NCI-H146 treated with DMSO at 0.1 percent for 48 hours (cell line): ENCODE data around the gene CDHR1.

Source experiments
- DNase-seq: peaks from one replicate; lab custom pipeline; 2025; ENCODE audit not compliant: unreplicated experiment; lab: John Stamatoyannopoulos, UW

The CDHR1 gene

GRCh38 chr10:84226616-84227015 lies 32.3 kb downstream of the CDHR1 start:
- no peak for DNase-seq

GRCh38 chr10:84227810-84228209 lies 33.5 kb downstream of the CDHR1 start:
- no peak for DNase-seq

- no peak for DNase-seq
These were observed 36.0 kb downstream of the CDHR1 start for GRCh38 chr10:84230359-84230758.

GRCh38 chr10:84232376-84232775 lies 38.0 kb downstream of the CDHR1 start:
- no peak for DNase-seq

- no peak for DNase-seq
These were observed 39.6 kb downstream of the CDHR1 start for GRCh38 chr10:84233940-84234339.

- no peak for DNase-seq
These were observed 40.1 kb downstream of the CDHR1 start for GRCh38 chr10:84234479-84234878.

- no peak for DNase-seq
These were observed 40.8 kb downstream of the CDHR1 start for GRCh38 chr10:84235096-84235495.

GRCh38 chr10:84236807-84237198 lies 42.5 kb downstream of the CDHR1 start:
- no peak for DNase-seq

- DNase-seq = no peak
These were observed 43.1 kb downstream of the CDHR1 start for GRCh38 chr10:84237199-84238051.

GRCh38 chr10:84238909-84239308 lies 44.6 kb downstream of the CDHR1 start:
- no peak for DNase-seq

- no peak for DNase-seq
These were observed 47.0 kb downstream of the CDHR1 start, which contains the start of gene LRIT1 for GRCh38 chr10:84241185-84241790. LRIT1 (minus strand) TSS chr10:84241546; CDS start chr10:84241439, 107 bp downstream.

GRCh38 chr10:84243759-84244158 lies 49.4 kb downstream of the CDHR1 start:
- DNase-seq = no peak

- no peak for DNase-seq
These were observed 50.4 kb downstream of the CDHR1 start, which contains the start of gene RGR for GRCh38 chr10:84244651-84245270. RGR (plus strand) TSS chr10:84245053; CDS start chr10:84245091, 38 bp downstream.

- DNase-seq = no peak
These were observed 53.2 kb downstream of the CDHR1 start for GRCh38 chr10:84247496-84247895.

- no peak for DNase-seq
These were observed 54.5 kb downstream of the CDHR1 start for GRCh38 chr10:84248794-84249193.

- no peak for DNase-seq
These were observed 60.5 kb downstream of the CDHR1 start for GRCh38 chr10:84254552-84255478.

- DNase-seq = no peak
These were observed 62.4 kb downstream of the CDHR1 start for GRCh38 chr10:84256510-84257342.

- DNase-seq = no peak
These were observed 63.1 kb downstream of the CDHR1 start for GRCh38 chr10:84257343-84258020.

- no peak for DNase-seq
These were observed 63.8 kb downstream of the CDHR1 start for GRCh38 chr10:84258034-84258695.
